ENCODE measurements around the gene AIG1. TPM values are rescaled to one million over a fixed set of nuclear protein-coding genes. Genes with fewer than 3 reads are reported as not detected.

AIG1 gene
- total and polyA plus RNA-seq, 2 donors (not counting 1 experiment from before 2014, with no cell fraction given) = 40.6 to 42.2 TPM

- no peaks in the 10 kb centered on the region for H3K4me1 ChIP-seq (ENCODE audit: control insufficient read depth, extremely low read depth, insufficient read depth, low read length)
- no peak for DNase-seq (ENCODE audit: low read depth in 2 of 2)
- no peaks in the 10 kb centered on the region for H3K36me3 ChIP-seq (ENCODE audit: control insufficient read depth, insufficient read depth, low read length)
- no peak overlapping the region for H3K4me3 ChIP-seq (replicated peaks in 1 of 4; ENCODE audit: control extremely low read depth in 1 of 4, insufficient read depth in 1 of 4, low read depth in 3 of 4, low read length in 4 of 4)
- no peak overlapping the region for H3K9ac ChIP-seq (ENCODE audit: insufficient read depth, low read length)
- H4K20me1 ChIP-seq (ENCODE audit: control insufficient read depth, extremely low read depth, insufficient read depth, low read length) = no peaks in the 10 kb centered on the region
- H3K79me2 ChIP-seq (ENCODE audit: control insufficient read depth, insufficient read depth, low read length) = no peaks in the 10 kb centered on the region
- no peak for TF ChIP-seq EZH2 (IDR thresholded peaks at IDR 0.05; ENCODE audit: low read length, missing control alignments)
- no peak for TF ChIP-seq CTCF (conservative IDR thresholded peaks at IDR 0.05 in 1 of 2, IDR thresholded peaks at IDR 0.05 in 1 of 2; ENCODE audit: low read depth in 1 of 2, low read length in 2 of 2)
- H3K27ac ChIP-seq (ENCODE audit: insufficient read depth, low read length) = no peak overlapping the region
- no peaks in the 10 kb centered on the region for H3K27me3 ChIP-seq (ENCODE audit: control insufficient read depth, insufficient read depth, low read length)
- H2AFZ ChIP-seq (ENCODE audit: low read length) = no peak overlapping the region
- H3K4me2 ChIP-seq (ENCODE audit: extremely low read depth, insufficient read depth, low read length) = no peak overlapping the region
- no peaks in the 10 kb centered on the region for H3K9me3 ChIP-seq (ENCODE audit: control insufficient read depth, insufficient read depth, low read depth, low read length)
These were observed 108.8 kb downstream of the AIG1 start for GRCh38 chr6:143169440-143169839.

- Histone ChIP-seq H3K27me3 (ENCODE audit: control insufficient read depth, insufficient read depth, low read length) (no peaks in the 10 kb centered on the region), H3K79me2 (ENCODE audit: control insufficient read depth, insufficient read depth, low read length) (no peaks in the 10 kb centered on the region), H4K20me1 (ENCODE audit: control insufficient read depth, extremely low read depth, insufficient read depth, low read length) (no peaks in the 10 kb centered on the region), H3K4me2 (ENCODE audit: extremely low read depth, insufficient read depth, low read length) (no peak overlapping the region), H3K9me3 (ENCODE audit: control insufficient read depth, insufficient read depth, low read depth, low read length) (no peaks in the 10 kb centered on the region), H3K4me1 (ENCODE audit: control insufficient read depth, extremely low read depth, insufficient read depth, low read length) (no peaks in the 10 kb centered on the region), H2AFZ (ENCODE audit: low read length) (no peak overlapping the region), H3K4me3 (replicated peaks in 1 of 4; ENCODE audit: control extremely low read depth in 1 of 4, insufficient read depth in 1 of 4, low read depth in 3 of 4, low read length in 4 of 4) (no peak overlapping the region), H3K9ac (ENCODE audit: insufficient read depth, low read length) (no peak overlapping the region), H3K36me3 (ENCODE audit: control insufficient read depth, insufficient read depth, low read length) (no peaks in the 10 kb centered on the region), H3K27ac (ENCODE audit: insufficient read depth, low read length) (no peak overlapping the region)
- DNase-seq (ENCODE audit: low read depth in 2 of 2) = no peak
- TF ChIP-seq CTCF (conservative IDR thresholded peaks at IDR 0.05 in 1 of 2, IDR thresholded peaks at IDR 0.05 in 1 of 2; ENCODE audit: low read depth in 1 of 2, low read length in 2 of 2) = no peak
- no peak for TF ChIP-seq EZH2 (IDR thresholded peaks at IDR 0.05; ENCODE audit: low read length, missing control alignments)
These were observed 113.8 kb downstream of the AIG1 start for GRCh38 chr6:143174516-143174915.

GRCh38 chr6:143174951-143175350, 114.3 kb downstream of the AIG1 start:
- H3K4me3 ChIP-seq (replicated peaks in 1 of 4; ENCODE audit: control extremely low read depth in 1 of 4, insufficient read depth in 1 of 4, low read depth in 3 of 4, low read length in 4 of 4) = no peak overlapping the region
- no peaks in the 10 kb centered on the region for H3K9me3 ChIP-seq (ENCODE audit: control insufficient read depth, insufficient read depth, low read depth, low read length)
- no peak overlapping the region for H3K9ac ChIP-seq (ENCODE audit: insufficient read depth, low read length)
- TF ChIP-seq EZH2 (IDR thresholded peaks at IDR 0.05; ENCODE audit: low read length, missing control alignments) (no peak), CTCF (conservative IDR thresholded peaks at IDR 0.05 in 1 of 2, IDR thresholded peaks at IDR 0.05 in 1 of 2; ENCODE audit: low read depth in 1 of 2, low read length in 2 of 2) (no peak)
- H3K4me1 ChIP-seq (ENCODE audit: control insufficient read depth, extremely low read depth, insufficient read depth, low read length) = no peaks in the 10 kb centered on the region
- H3K27me3 ChIP-seq (ENCODE audit: control insufficient read depth, insufficient read depth, low read length) = no peaks in the 10 kb centered on the region
- H3K36me3 ChIP-seq (ENCODE audit: control insufficient read depth, insufficient read depth, low read length) = no peaks in the 10 kb centered on the region
- H3K27ac ChIP-seq (ENCODE audit: insufficient read depth, low read length) = no peak overlapping the region
- no peaks in the 10 kb centered on the region for H4K20me1 ChIP-seq (ENCODE audit: control insufficient read depth, extremely low read depth, insufficient read depth, low read length)
- DNase-seq (ENCODE audit: low read depth in 2 of 2) = no peak
- no peak overlapping the region for H3K4me2 ChIP-seq (ENCODE audit: extremely low read depth, insufficient read depth, low read length)
- H3K79me2 ChIP-seq (ENCODE audit: control insufficient read depth, insufficient read depth, low read length) = no peaks in the 10 kb centered on the region
- no peak overlapping the region for H2AFZ ChIP-seq (ENCODE audit: low read length)
